Loucy (cell line): Measurements from ENCODE around the gene SRC.

ENCODE experiments used
- H2AFZ ChIP-seq: fragments of 200-600 bp; sonication (generic); 2 replicates; pipeline ENCODE4 v1.6.0; 2016; ENCODE audit warnings: antibody characterized with exemption, mild to moderate bottlenecking, low read length, moderate library complexity
- H3F3A ChIP-seq: fragments of 200-600 bp; 2 replicates; pipeline ENCODE4 v1.6.0; 2016; ENCODE audit warnings: antibody characterized with exemption, low read depth, mild to moderate bottlenecking
- H3K27me3 ChIP-seq: fragments of 200-600 bp; sonication (generic); 2 replicates; pipeline ENCODE4 v1.6.1; 2014; ENCODE audit warnings: low read length, mild to moderate bottlenecking; ENCODE audit not compliant: insufficient read depth, poor library complexity, severe bottlenecking
- H3K36me3 ChIP-seq: fragments of 200-600 bp; sonication (generic); 2 replicates; pipeline ENCODE4 v1.6.1; 2016; ENCODE audit warnings: low read length; ENCODE audit not compliant: insufficient read depth
- H3K4me1 ChIP-seq: fragments of 200-600 bp; sonication (generic); 2 replicates; pipeline ENCODE4 v1.5.1; 2014; ENCODE audit warnings: low read length, mild to moderate bottlenecking; ENCODE audit not compliant: insufficient read depth, poor library complexity, severe bottlenecking
- H3K4me2 ChIP-seq: fragments of 200-600 bp; sonication (generic); 2 replicates; pipeline ENCODE4 v1.6.0; 2014; ENCODE audit warnings: antibody characterized with exemption, low read length, low read depth, mild to moderate bottlenecking; ENCODE audit not compliant: poor library complexity, severe bottlenecking
- H3K4me3 ChIP-seq: fragments of 200-600 bp; sonication (generic); 2 replicates; pipeline ENCODE4 v1.5.1; 2014; ENCODE audit warnings: low read length, mild to moderate bottlenecking, mixed read lengths; ENCODE audit not compliant: poor library complexity, severe bottlenecking
- H3K79me2 ChIP-seq: fragments of 200-600 bp; sonication (generic); 2 replicates; pipeline ENCODE4 v1.6.1; 2014; ENCODE audit warnings: low read length; ENCODE audit not compliant: insufficient read depth
- H3K9ac ChIP-seq: fragments of 200-600 bp; sonication (generic); 2 replicates; pipeline ENCODE4 v1.6.0; 2014; ENCODE audit warnings: mild to moderate bottlenecking, low read depth, low read length, moderate library complexity; ENCODE audit not compliant: poor library complexity, severe bottlenecking
- H3K9me2 ChIP-seq: fragments of 200-600 bp; sonication (generic); replicated peaks from 2 replicates; pipeline ENCODE4 v1.6.1; 2016; ENCODE audit warnings: low read depth, low read length, mixed read lengths
- H3K9me3 ChIP-seq: fragments of 200-600 bp; sonication (generic); 2 replicates; pipeline ENCODE4 v1.6.1; 2014; ENCODE audit warnings: mild to moderate bottlenecking, antibody characterized with exemption, low read length, low read depth; ENCODE audit not compliant: insufficient read depth
- H4K20me1 ChIP-seq: fragments of 200-600 bp; sonication (generic); 2 replicates; pipeline ENCODE4 v1.6.0; 2014; ENCODE audit warnings: antibody characterized with exemption, low read length, mild to moderate bottlenecking; ENCODE audit not compliant: insufficient read depth, poor library complexity, severe bottlenecking
- EZH2phosphoT487 ChIP-seq: fragments of 200-600 bp; IDR thresholded peaks from 2 replicates; pipeline ENCODE4 v1.6.1; 2018; ENCODE audit warnings: antibody characterized with exemption, mild to moderate bottlenecking, moderate library complexity, borderline replicate concordance
- TF ChIP-seq, protein P1 (sequence below): fragments of 200-600 bp; sonication (generic); conservative IDR thresholded peaks from 2 replicates; pipeline ENCODE4 v1.5.1; 2014; ENCODE audit warnings: mild to moderate bottlenecking, antibody characterized with exemption, low read length

The SRC gene

DNA sequence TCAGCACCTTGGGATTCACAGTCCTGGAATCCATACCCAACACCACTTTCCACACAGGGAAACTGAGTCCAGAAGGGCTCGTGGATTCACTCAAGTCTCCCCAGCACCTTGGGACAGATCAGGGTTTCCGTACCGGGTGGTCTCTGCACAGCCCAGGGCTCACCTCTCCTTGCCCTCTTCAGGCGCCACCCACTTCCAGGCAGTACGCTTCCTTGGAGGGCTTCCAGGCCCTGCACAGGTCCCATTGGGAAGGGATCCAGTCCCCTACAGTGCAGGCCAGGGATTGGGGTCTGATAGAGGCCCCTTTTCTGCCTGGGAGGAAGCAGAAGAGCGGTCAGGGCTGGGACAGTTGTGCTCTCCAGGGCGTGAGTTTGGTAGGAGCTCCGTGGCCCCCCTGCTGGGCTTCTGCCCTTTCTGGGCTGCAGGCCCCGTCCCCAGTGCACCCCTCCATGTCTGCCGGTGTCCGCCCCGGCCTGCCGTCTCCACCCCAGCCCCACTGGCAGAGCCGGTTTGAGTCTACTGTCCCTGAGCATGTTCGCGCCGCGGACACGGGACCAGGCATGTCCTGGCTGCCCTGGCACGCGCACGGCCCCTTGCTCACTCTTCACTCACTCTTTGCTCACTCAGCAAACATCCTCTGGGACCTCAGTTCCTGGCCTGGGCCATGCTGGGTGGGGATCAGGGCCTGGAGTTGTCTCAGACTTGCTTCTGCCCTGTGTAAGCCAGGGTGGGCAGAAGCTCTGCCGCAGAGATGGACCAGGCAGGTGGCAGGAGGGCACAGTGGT is 12.6 kb downstream of the SRC start:
- Histone ChIP-seq H3K4me1 (no peaks in the 10 kb centered on the region), H3K79me2 (no peaks in the 10 kb centered on the region), H3K4me2 (no peak overlapping the region)

DNA sequence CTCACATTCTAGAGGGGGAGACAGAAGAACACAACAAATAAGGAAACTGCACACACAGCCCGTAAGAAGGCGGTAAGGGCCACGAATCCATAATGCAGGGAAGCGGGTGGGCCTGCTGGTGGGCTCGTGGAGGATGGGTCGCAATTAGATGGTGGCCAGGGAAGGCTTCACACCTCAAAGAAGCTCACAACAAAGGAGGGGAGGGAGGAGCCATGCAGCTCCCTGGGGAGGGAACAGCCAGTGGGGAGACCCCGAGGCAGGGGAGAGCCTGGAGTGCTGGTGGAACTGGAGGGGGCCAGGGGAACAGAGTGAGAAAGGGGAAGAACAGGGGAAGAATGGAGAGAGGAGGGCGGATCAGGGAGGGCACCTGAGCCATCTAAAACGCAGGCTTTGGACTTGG is 13.4 kb downstream of the SRC start:
- Histone ChIP-seq H4K20me1 (no peaks in the 10 kb centered on the region), H2AFZ (no peak overlapping the region), H3K9me2 (no peaks in the 10 kb centered on the region), H3K4me1 (no peaks in the 10 kb centered on the region), H3F3A (no peaks in the 10 kb centered on the region), H3K4me3 (no peak overlapping the region), H3K36me3 (no peaks in the 10 kb centered on the region), H3K79me2 (no peaks in the 10 kb centered on the region), H3K4me2 (no peak overlapping the region), H3K9ac (no peak overlapping the region), H3K27me3 (no peaks in the 10 kb centered on the region), H3K9me3 (no peaks in the 10 kb centered on the region)
- TF ChIP-seq, protein P1, sequence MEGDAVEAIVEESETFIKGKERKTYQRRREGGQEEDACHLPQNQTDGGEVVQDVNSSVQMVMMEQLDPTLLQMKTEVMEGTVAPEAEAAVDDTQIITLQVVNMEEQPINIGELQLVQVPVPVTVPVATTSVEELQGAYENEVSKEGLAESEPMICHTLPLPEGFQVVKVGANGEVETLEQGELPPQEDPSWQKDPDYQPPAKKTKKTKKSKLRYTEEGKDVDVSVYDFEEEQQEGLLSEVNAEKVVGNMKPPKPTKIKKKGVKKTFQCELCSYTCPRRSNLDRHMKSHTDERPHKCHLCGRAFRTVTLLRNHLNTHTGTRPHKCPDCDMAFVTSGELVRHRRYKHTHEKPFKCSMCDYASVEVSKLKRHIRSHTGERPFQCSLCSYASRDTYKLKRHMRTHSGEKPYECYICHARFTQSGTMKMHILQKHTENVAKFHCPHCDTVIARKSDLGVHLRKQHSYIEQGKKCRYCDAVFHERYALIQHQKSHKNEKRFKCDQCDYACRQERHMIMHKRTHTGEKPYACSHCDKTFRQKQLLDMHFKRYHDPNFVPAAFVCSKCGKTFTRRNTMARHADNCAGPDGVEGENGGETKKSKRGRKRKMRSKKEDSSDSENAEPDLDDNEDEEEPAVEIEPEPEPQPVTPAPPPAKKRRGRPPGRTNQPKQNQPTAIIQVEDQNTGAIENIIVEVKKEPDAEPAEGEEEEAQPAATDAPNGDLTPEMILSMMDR = no peak
- no peak for TF ChIP-seq EZH2phosphoT487

More for the DNA sequence above, 12.6 kb downstream of the SRC start:
- Histone ChIP-seq H4K20me1 (no peaks in the 10 kb centered on the region), H3K36me3 (no peaks in the 10 kb centered on the region), H3K9me2 (no peaks in the 10 kb centered on the region), H3F3A (no peaks in the 10 kb centered on the region), H3K9ac (no peak overlapping the region), H3K27me3 (no peaks in the 10 kb centered on the region), H2AFZ (no peak overlapping the region), H3K4me3 (no peak overlapping the region), H3K9me3 (no peaks in the 10 kb centered on the region)
- TF ChIP-seq, protein P1 = no peak
- TF ChIP-seq EZH2phosphoT487 = no peak

DNA sequence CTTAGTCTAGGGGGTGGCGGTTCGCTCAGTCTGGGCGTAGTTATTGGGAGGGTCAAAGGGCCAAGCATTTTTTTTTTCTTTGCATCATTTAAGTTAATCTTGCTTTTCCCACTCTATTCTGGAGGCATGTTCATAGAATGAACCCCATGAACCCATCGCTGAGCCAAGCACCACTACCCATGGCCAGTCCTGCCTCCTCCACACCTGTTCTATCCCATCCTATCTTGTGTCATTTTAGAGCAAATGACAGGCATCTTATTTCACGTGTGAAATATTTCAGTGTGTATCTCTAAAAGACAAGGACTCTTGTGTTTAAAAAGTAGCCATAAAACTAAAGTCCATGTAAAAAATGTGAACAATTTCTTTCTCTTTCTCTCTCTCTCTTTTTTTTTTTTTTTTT is 13.9 kb downstream of the SRC start:
- Histone ChIP-seq H3F3A (no peaks in the 10 kb centered on the region), H3K79me2 (no peaks in the 10 kb centered on the region), H3K4me3 (no peak overlapping the region), H3K36me3 (no peaks in the 10 kb centered on the region), H3K4me2 (no peak overlapping the region), H3K9ac (no peak overlapping the region), H4K20me1 (no peaks in the 10 kb centered on the region), H3K9me2 (no peaks in the 10 kb centered on the region), H3K27me3 (no peaks in the 10 kb centered on the region), H2AFZ (no peak overlapping the region), H3K9me3 (no peaks in the 10 kb centered on the region), H3K4me1 (no peaks in the 10 kb centered on the region)
- TF ChIP-seq EZH2phosphoT487 = no peak
- TF ChIP-seq, protein P1 = no peak
